CD4-positive, alpha-beta T cell treated with Interleukin-10 for 1 hour (primary cell): ENCODE data around the gene TUBGCP3.

Experiments used
- DNase-seq: peaks from one replicate; pipeline ENCODE4 v3.0.0-alpha.2; 2020

TUBGCP3 gene

DNA sequence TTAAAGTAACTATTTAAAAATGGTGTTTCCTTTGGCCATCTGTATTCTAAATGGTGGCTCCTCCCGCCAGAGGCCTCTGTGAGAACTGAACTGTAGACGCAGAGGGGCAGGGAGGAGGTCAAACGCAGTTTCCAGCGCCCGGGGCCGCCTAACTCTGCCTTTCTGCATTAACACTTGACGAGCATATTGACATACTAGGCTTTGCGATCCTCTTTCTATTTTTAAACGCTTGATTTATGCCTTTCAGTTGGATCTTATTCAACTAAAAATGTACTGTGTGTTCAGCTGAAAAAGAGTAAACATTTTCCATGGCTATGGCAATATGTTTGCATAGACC, 137.1 kb downstream of the TUBGCP3 start:
- DNase-seq, result no peak

DNA sequence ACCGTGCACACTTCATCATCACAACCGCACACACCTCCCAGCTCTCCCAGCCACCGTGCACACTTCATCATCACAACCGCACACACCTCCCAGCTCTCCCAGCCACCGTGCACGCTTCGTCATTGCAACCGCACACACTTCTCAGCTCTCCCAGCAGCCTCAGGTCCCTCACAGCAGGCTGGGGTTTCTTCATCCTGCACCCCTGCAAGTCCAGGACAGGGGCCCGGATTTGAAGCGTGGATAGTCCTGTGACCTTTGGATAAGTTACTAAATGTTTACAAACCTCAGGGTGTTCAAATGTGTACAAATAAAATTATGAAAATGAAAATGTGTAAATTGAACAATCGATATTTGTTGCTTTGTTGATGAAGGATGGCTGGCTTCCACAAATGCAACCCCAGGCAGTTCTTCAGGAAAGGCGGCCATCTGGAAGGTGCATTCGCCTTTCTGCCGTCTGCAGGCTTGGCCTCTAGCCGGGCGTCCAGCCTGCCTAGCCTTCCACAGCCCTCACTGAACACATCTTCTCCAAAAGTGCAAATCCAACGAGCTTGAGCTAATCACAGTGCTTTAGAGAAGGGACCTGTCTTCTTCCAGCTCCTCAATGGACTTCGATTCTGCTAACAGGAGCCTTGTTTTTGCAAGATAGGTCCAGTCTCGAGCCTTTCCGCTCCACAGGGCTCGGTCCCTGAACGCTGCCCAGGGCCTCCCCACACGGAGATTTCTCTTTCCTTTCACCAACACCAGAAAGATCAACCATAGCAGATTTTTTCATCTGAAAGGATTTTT, 137.6 kb downstream of the TUBGCP3 start:
- DNase-seq, result no peak

GRCh38 chr13:112449545-112449930, 138.4 kb downstream of the TUBGCP3 start:
- no peak for DNase-seq

DNA sequence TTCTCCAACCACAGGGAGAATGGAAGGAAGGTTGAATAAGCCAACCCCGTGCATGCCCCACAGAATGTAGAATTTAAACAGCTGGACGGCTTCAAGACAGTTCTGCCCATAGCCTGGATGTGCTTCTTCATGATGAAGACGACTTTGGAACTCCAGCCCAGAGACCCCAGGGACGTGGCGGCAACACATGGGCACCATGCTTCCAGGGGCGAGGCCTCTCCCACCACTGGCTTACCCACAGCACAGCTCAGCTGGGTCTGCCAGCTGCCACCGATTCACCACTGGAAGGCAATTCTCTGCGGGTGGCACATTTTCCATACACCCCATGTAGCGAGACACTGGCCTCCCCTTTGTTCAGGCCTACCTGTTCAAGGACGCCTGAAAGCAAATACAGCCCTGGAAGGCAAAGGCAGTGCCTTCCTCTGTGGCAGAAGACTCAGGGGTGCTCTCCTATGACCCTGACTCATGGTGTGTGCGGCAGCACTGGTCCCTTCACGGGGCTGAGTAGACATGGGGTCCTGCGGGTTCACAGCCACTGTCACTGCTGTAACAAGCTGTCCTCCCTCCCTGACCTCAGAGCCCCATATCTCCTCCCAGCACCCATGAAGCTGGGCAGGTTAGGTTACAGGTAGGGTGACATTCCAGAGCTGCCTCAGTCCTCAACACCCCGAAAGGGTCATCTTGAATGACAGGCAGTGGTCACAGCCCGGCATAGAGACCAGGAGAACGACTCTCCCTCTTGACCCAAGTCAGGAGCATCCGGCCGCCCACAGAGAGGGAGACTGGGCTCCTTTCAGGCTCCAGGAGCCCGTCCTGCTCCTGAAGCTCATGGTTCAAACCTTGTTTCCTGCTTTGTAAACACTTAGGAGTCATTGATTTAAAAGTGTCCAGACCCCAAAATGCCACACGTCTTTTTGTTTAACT, 139.1 kb downstream of the TUBGCP3 start:
- no peak for DNase-seq

GRCh38 chr13:112447761-112448603, 140.0 kb downstream of the TUBGCP3 start:
- no peak for DNase-seq

GRCh38 chr13:112447306-112447705, 140.6 kb downstream of the TUBGCP3 start:
- DNase-seq, result no peak

- no peak for DNase-seq
Observed at GRCh38 chr13:112446867-112447266, 141.1 kb downstream of the TUBGCP3 start.

GRCh38 chr13:112446347-112446861, 141.5 kb downstream of the TUBGCP3 start:
- no peak for DNase-seq

DNA sequence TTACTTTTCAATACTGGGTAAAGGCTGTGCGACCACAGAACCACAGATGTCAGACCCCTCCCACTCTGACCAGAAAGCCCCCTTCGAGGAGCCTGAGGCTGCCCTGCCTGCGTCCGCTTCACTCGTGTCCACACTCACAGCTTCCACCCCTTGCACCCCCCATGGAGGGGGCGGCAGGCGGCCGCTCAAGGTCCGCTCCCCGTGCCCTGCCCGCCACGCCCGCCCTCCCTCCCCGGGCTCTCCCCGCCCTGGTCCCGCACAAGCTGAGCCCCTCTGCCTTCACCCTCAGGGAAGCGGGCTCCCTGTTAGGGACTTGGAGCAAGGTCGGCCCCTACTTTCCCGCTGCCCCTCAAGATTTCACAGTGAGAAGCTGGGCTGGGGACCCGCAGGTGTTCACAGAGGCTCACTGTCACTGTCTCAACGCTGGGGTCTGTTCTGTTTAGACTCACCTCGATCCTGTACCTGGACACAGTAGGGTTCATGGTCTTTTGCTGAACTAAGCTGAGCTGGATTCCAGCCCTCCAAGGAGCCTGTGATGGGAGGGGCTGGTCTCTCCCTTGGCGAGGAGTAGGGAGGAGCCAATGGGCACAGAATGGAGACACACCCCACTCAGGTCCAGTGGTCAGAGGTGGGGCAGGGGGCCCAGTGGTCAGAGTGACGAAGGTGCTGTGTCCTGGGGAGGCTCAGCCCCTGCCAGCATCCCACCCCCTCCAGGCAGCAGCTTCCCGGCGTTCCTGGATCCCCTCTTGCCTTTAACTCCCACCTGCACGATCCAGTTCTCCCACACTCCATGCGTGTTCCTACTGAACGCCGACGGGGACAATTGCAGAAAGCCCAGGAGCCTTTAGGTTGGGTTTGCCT, 142.3 kb downstream of the TUBGCP3 start:
- DNase-seq, result no peak

DNA sequence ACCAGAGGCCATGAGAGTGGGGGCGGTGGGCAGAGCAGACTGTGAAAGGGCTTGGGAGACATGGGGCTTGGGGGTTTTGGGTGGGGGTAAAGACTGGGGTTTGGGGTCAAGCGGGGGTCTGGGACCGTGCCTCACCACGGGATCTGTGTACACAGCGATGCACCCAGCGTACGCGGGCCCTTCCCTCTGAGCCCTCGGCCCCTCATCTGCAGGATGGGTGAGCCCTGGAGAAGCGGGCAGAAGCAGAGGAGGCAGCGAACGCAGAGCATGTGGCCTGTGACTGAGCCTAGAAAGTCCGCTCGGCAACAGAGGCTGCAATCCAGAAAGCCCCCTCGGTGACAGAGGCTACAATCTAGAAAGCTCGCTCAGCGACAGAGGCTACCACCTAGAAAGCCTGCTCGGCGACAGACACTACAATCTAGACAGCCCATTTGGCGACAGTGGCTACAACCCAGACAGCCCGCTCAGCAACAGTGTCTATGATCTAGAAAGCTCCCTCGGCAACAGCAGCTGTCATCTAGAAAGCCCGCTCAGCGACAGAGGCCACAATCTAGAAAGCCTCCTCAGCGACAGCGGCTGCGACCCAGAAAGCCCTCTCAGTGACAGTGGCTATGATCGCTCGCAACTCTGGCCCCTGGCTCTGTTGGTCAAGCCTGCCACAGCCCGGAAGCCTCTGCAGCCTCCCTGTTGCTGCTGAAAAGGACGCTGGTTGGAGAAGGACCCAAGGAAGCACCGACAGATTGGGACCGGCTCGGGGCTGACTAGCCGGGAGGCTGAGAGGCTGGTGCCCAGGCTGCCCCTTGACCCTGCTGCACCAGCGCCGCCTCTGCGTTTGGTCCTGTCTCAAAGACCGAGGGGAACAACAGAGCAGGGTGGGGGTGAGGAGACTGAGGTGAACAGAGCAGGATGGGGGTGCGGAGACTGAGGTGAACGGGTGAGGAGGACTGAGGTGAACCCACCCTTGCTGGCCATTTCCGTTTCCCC, 143.2 kb downstream of the TUBGCP3 start:
- DNase-seq, result no peak

DNA sequence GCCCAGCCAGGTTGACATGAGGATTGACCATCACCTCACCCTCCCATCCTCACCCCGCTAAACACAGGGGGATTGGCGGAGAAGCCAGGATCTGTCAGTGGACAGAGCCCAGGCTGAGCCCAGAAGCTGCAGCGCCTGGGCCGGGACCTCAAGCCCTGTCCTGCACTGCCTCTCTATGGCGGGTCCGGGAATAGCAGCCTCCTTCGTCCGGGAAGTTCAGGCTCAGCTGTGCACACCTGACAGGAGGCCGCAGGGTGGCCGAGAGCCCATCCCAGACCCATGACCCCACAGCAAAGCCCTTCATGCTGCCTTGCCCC, 144.0 kb downstream of the TUBGCP3 start:
- peak; percentile 9 for DNase-seq

GRCh38 chr13:112443191-112443994, 144.6 kb downstream of the TUBGCP3 start:
- DNase-seq, result no peak

DNA sequence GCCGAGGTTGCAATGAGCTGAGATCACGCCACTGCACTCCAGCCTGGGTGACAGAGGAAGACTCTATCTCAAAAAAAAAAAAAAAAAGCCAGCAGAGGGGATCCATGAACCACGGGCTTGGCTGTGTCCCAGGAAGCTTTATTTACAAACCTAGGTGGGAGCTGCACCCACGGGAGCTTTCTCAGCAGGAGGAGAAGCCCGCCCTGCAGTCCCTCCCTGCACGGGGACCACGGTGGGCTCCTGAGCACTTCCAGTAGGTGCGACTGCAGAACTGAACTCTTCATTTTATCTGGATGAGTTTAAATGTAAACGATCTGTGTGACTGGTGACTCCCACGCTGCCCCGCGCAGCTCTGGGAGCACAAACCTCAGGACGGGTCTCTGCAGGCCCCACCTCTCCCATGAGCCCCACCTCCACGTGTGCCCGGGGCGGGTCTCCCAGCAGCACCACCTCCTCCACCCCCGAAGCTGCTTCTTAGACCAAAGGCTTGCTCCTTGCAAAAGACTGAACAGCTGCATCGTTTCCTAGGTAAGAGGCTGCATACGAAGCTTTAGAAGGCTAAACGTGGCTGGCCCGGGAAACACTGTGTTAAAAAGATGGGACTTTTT, 145.4 kb downstream of the TUBGCP3 start:
- no peak for DNase-seq

DNA sequence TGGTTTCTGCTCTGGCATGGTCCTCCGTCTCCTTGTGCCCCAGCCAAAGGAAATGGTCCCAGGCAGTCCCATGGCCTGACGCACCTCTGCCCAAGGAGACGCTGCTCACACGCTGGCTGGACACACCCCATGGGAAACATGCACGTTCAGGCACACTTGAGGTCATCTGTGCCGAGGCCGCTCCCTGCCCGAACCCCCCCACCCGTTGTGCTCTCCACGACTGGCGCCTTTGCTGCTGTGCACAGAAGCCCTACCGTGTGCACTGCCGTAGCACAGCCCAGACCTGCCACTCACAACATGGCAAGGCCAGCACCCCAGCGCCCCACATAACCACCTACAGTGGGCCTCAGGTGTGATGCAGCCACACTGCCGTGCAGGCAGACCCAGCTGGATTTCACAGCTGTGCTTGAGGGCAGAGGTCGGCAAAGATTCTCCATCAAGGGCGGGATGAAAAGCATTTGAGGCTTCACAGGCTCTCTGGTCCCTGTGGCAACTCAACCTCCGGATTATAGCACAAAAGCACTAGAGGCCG, 146.1 kb downstream of the TUBGCP3 start:
- DNase-seq, result no peak

- DNase-seq, result no peak
Observed at GRCh38 chr13:112441226-112441625, 146.7 kb downstream of the TUBGCP3 start.

- no peak for DNase-seq
Observed at GRCh38 chr13:112438515-112438914, 149.4 kb downstream of the TUBGCP3 start.

DNA sequence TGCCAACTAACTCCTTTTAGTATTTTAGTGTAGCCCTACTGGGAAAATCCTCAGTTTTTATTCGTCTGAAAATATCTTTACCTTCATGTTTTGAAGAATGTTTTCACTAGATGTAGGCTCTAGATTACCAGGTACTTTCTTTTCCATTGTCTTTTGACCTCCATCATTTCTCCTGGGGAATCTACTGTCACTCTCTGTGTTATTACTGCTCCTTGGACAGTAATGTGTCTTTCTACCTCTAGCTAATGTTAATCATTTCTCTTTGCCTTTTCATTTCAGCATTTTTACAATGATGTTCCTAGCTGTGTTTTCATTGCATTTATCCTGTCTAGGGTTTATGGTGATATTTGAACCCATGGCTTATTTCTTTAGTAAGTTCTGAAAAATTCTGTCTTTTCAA, 149.9 kb downstream of the TUBGCP3 start:
- DNase-seq, result no peak

- no peak for DNase-seq
Observed at GRCh38 chr13:112435973-112436372, 152.0 kb downstream of the TUBGCP3 start.
